HG02938 (cell line): ENCODE measurements around the gene SLC43A3.

Experiments used
- ATAC-seq: cut with Tn5 transposase; IDR thresholded peaks from one replicate; pipeline ENCODE4 v1.9.1; 2021; ENCODE audit warnings: mild to moderate bottlenecking, moderate library complexity; ENCODE audit not compliant: unreplicated experiment

SLC43A3 gene

DNA sequence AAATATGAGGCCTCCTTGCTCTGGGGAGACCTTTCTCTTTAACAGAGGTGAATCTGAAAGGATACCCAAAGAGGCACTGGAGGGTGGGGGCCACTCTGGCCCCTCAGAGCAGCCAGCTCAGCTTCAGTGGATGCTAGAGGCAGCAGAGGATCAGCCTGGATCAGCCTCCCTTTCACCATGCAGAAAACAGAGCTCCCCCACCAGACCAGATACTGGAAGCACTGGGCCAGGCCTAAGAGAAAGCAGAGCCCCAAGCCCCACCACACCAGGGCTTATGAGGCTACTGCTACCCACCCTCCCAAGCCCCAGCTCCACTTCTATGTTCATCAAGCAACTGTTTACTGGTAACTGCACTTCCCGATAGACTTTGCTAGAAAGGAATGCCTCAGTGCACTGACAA, 4.0 kb upstream of the SLC43A3 start:
- ATAC-seq, result no peak

GRCh38 chr11:57429946-57430345, 3.0 kb upstream of the SLC43A3 start:
- ATAC-seq, result no peak

- ATAC-seq, result no peak
Observed at GRCh38 chr11:57428643-57429042, 1.7 kb upstream of the SLC43A3 start.

GRCh38 chr11:57427727-57428082, 784 bp upstream of the SLC43A3 start:
- no peak for ATAC-seq

- peak; percentile 1 for ATAC-seq
Observed at GRCh38 chr11:57426439-57426928, 437 bp downstream of the SLC43A3 start.

DNA sequence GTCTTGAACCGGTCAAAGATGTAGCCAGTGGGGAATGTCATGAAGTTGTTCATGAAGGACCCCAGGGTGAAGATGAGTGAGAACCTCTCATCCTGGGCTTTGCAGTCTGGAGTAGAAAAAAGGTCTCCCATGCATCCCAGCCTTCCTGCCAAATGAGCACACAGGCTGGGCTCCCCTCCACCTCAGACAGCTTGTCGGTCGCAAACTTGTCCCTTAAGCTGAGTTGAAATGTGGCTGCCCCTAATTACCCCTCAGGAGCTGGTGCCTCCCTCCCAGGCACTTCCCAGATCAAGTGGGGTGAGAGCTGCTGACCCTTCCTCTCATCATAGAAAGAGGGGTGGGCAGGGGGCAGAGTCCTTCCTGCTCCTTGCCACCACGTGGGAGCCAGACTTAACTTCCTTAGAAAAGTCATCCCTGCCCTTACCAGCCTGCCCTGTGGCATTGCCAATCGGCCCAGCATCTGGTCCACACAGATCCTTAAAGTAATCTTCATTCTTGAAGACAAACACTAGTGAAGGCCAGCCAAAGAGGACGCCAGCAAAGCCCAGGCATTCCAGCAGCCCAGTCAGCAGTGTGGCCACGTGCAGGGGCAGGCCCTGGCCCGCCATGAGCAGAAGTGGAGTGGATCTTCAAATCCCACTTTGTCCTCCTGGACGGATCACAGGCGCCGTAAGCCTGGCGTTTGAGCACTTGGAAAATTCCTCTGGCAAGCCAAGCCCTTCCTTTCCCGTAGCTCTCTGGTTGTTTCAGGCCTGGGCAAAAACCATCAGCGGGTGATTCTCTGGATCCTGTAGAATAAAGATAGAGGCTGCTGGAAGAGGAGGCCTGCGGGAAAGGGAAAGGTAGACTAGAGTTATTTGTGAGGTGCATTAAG, 1.1 kb downstream of the SLC43A3 start:
- ATAC-seq, result no peak

DNA sequence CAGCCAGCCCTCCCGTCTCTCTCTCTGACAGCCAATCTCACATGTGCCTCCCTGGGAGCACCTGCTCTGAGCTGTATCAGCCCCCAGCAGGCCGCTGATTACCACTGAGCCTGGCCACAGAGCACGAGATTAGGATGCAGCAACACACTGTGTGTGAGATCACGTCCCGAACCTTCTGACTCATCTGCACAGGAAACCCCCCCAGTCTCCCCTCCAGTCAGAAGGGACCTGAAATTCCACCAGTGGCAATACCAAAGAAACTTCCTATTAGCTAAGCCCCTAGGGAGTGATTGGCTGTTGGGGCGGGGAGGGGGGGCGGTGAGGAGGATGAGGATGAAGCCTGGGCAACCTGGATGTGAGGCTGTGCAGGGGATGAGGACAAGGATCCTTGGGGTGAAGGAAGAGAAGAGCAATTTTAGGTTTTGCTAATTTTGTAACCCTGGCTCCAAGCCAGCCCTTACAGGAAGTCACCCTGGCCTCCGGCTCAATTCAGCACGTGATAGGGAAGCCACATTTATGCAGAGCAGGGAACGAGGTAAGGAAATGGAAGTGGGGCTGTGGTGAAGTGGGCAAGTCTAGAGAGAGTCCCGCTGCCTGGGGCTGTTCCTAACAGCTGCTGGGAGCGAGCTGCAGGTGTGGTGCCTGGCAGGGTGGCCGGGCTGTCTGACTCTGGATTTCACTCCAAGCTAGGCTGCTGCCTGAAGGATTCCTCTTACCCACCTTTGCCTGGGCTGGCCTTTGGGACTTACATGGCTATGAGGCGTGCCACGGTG, 1.9 kb downstream of the SLC43A3 start:
- peak; percentile 91 for ATAC-seq

DNA sequence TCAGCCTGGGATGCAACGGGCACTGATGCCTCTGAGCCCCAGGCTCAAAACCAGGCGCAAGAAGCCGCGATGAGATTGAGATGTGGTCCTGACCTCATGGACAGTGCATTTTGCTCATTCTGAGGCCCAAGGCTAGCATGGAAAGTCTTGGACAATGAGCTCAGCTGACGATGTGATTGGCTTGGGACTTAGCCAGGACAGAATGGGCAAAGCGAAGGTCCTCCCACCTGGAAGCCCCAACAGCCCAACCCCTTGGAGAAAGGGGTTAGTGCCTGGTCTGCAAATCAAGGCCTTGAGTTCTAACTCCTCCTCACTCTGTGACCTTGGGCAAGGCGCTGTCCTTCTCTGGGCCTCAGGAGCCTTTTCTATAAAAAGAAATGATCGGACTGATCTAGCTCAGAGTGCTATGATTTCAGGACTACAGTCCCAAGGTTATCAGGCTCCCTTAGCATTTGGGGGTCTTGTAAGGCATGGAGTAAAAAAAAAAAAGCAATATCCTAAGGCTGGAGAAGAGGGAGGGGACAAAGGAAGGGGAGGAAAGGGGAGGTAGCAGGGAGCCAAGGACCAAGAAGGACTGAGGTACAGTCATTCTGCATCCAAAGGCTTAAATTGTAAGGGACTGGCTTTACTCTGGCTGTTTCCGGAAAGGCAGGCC, 2.7 kb downstream of the SLC43A3 start:
- ATAC-seq, result no peak

GRCh38 chr11:57422669-57423068, 4.3 kb downstream of the SLC43A3 start:
- ATAC-seq, result no peak

DNA sequence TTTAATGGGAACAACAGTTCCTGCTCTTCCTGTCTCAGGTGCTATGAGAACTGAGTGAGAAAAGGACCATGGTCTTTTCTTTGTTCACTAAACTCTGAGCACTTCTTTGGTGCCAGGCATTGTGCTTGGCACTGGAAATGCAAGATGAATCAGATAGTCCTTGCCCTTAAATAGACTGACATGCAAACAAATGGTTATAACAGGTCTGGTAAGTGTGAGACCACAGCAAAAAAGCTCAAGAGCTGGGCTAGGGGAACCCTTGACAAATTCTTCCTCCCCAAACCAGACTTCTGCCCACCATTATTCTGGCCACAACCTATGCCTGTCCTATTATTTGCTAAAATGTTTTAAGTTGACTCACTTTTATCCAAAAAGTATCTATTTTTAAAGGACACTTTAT, 5.1 kb downstream of the SLC43A3 start:
- ATAC-seq, result no peak

DNA sequence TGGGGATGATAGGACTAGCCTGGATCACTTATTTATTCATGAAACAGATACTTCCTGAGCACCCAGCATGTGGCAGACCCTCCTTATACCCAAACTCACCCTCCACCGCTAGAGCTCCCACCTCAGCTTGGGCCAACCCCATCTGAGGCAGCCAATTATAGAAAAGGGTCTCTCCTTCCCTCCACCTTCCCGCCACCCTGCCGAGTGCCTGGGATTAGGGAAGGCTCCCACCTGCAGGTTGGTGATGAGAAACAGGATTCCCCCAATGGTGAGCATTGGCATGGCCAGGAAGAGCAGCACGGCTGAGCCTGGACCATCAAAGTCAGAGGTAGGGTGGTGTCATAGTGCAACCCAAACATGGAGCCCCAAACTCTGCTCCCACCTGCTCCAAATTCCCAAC, 5.9 kb downstream of the SLC43A3 start:
- ATAC-seq, result no peak

DNA sequence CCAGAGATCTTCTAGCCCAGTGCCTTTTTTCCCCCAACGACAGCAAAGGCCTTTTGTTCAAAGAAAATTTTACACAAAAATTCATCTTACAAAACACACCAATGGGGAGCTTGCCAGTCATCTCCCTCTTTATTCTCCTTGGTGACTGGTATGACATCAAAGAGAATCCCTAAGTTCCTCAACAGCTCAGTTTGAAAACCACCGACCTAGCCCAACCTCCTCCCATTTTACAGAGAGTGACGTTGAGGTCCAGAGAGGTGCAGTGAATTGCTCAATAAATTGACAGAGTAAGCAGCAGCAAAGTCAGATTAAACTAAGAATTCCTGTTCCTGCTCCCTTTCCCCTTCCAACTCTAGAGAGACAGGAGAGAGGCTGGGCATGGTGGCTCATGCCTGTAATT, 7.8 kb downstream of the SLC43A3 start:
- no peak for ATAC-seq

- no peak for ATAC-seq
Observed at GRCh38 chr11:57418131-57418530, 8.8 kb downstream of the SLC43A3 start.

DNA sequence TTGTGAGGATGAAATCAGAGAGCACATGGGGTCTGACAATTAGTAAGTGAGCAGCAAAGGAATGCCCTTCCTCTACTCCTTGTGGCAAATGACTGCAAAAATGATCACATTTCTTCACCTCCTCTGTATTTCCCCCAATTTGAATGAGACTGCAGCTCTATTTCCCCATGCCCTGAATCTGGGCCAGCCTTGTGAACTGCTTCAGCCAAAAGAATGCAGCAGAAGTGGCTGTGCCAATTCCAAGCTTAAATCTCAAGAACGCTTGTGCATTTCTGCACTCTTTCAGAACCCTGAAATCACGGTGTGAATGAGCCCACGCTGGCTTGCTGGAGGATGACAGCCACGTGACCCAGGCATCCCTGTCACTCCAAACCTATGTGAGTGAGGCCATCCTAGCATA, 9.9 kb downstream of the SLC43A3 start:
- no peak for ATAC-seq

DNA sequence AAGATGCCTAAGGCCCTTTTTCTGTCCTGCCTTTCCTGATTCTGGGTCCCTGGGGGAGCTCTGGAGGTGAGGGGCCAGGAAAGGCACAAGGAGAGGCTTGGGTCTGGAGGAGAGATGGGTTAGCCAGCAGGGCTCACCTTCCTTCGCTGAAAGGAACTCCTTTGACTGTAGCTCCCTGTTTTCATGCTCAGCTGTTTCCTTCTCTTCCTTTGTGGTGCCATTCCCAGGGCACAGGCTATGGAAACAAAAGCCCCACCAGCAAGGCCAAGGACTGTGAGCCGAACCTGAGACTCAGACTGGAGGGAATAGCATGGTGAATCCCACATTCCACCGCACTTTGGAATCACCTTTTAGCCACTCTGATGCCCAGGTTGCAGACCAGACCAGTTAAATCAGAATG, 10.5 kb downstream of the SLC43A3 start:
- ATAC-seq, result no peak

DNA sequence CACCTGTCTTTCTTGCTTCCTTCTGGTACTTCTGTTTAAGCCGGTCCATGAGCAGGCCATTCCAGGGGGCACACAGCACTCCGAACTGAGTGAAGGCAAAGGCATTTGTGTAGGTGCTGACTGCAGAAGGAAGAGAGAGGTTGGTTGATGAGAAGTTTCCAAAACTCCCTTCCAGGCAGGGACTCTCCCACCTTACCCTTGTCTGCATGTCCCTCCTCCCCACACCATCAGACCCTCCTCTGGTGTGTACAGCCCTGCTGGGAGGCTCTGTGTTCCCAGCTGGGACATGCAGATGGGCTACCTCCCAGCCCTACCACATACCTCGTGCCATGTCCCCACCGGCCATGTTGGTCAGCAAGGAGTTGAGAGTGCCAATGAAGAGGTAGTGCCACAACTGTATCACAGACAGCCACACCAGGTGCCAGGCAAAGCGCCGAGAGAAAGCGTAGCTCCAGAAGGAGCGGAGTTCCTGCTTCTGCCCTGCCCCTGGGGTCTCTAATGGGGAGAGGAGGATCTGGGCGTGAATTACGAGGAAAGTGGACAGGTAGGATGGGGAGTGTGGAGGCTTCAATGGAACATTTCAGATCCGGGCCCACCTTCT, 12.2 kb downstream of the SLC43A3 start:
- ATAC-seq, result no peak

DNA sequence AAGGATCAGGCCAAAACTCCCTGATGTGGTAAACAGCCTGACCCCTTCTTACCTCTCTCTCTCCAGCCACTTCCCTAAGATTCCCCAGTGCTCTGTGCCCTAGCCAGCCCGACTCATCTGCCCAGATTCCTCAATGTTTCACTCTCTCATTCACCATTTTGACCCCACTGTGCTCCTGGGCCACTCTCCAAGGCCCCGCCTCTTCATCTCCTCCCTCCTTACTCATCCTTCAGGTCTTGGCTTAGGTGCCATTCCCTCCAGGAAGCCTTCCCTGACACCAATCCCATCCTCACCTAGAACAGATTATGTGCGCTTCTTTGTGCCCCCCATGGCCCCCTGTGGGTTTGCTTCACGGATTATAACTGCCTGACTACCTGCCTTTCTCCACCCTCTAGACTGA, 13.2 kb downstream of the SLC43A3 start:
- ATAC-seq, result no peak

- ATAC-seq, result no peak
Observed at GRCh38 chr11:57410287-57410686, 16.6 kb downstream of the SLC43A3 start.

GRCh38 chr11:57409321-57410100, 17.4 kb downstream of the SLC43A3 start:
- ATAC-seq, result no peak

DNA sequence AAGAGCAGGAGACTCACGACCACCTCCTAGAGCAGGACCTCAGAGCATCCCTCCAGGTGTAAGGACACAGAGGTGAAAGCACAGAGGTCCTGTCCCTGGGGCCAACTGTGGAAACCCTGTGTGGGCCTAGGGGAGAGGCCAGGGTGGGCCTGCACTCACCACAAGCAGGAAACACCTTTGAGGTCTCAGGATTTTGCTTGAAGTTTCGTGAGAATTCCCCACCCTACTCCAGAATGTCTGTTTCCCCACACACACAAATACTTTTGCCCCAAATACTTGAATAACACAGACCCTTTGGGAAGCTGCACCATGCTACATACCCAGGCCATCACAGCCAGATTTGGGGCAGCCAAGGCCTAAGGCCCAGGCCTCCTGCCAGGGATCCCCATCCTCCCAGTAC, 18.1 kb downstream of the SLC43A3 start:
- no peak for ATAC-seq
